Mammary epithelial cell (primary cell): Measurements from ENCODE around the gene MAP7.

ENCODE experiments used
- CTCF ChIP-seq, 2 donors: IDR thresholded peaks in 1 of 2; conservative IDR thresholded peaks in 1 of 2; 2 replicates each; pipeline ENCODE4 v1.5.1; 2011 to 2012; ENCODE audit warnings: inconsistent platforms in 2 of 2, low read length in 2 of 2, mild to moderate bottlenecking in 2 of 2, control low read depth in 1 of 2, low read depth in 1 of 2; ENCODE audit not compliant: insufficient read depth in 1 of 2; ENCODE audit errors: extremely low read depth in 1 of 2
- EZH2 ChIP-seq: IDR thresholded peaks from 2 replicates; pipeline ENCODE4 v1.6.1; 2012; ENCODE audit warnings: low read length, inconsistent platforms, borderline replicate concordance

GRCh38 chr6:136521911-136522310, 28.3 kb downstream of the MAP7 start:
- TF ChIP-seq CTCF (conservative IDR thresholded peaks at IDR 0.05 in 1 of 2, IDR thresholded peaks at IDR 0.05 in 1 of 2; ENCODE audit: extremely low read depth in 1 of 2, insufficient read depth in 1 of 2, low read depth in 1 of 2, low read length in 2 of 2) (no peak), EZH2 (no peak)
